OCI-LY7 (cell line): Measurements from ENCODE around the gene GRK4. TPM values are rescaled to one million over a fixed set of nuclear protein-coding genes. Genes with fewer than 3 reads are reported as not detected.

Experiments
- BruUV-seq: library from RNA; stranded (reverse); fragments of 400-500 nt; replicated peaks from 2 replicates; lab custom pipeline; 2021; lab: Mats Ljungman, UMichigan
- CTCF ChIA-PET: fragments of 300-600 bp; sonication (Branson Sonifier 250); formaldehyde crosslinking; loops from one replicate; lab custom pipeline; 2022; ENCODE audit warnings: antibody characterized with exemption; ENCODE audit not compliant: unreplicated experiment; lab: Charles Lee
- POLR2A ChIA-PET: fragments of 300-600 bp; sonication (Branson Sonifier 250); formaldehyde crosslinking; loops from one replicate; lab custom pipeline; 2022; ENCODE audit warnings: antibody characterized with exemption; lab: Charles Lee
- DNase-seq: peaks from one replicate; pipeline ENCODE4 v3.0.0-alpha.2; 2015; ENCODE audit warnings: low spot score
- H2AFZ ChIP-seq: fragments of 200-600 bp; sonication (generic), shearing (Covaris generic); 2 replicates; pipeline ENCODE4 v1.6.1; 2014; ENCODE audit warnings: mild to moderate bottlenecking, antibody characterized with exemption, low read length, moderate library complexity
- H3K27ac ChIP-seq: fragments of 200-600 bp; sonication (generic); 2 replicates; pipeline ENCODE4 v1.5.1; 2014; ENCODE audit warnings: mixed run types, low read depth, mild to moderate bottlenecking, moderate library complexity, low read length, inconsistent platforms; ENCODE audit not compliant: poor library complexity, severe bottlenecking
- H3K36me3 ChIP-seq: fragments of 200-600 bp; sonication (generic); 2 replicates; pipeline ENCODE4 v1.6.1; 2014; ENCODE audit warnings: mild to moderate bottlenecking, antibody characterized with exemption, low read length, moderate library complexity, mixed read lengths; ENCODE audit not compliant: insufficient read depth
- H3K4me1 ChIP-seq: fragments of 200-600 bp; sonication (generic); 2 replicates; pipeline ENCODE4 v1.5.1; 2014; ENCODE audit warnings: mild to moderate bottlenecking, low read length; ENCODE audit not compliant: insufficient read depth, poor library complexity, severe bottlenecking
- H3K4me2 ChIP-seq: fragments of 200-600 bp; sonication (generic); 2 replicates; pipeline ENCODE4 v1.6.1; 2014; ENCODE audit warnings: mild to moderate bottlenecking, low read length
- H3K4me3 ChIP-seq: fragments of 200-600 bp; sonication (generic); 2 replicates; pipeline ENCODE4 v1.5.1; 2014; ENCODE audit warnings: mild to moderate bottlenecking, low read depth, low read length; ENCODE audit not compliant: poor library complexity, severe bottlenecking
- H3K79me2 ChIP-seq: fragments of 200-600 bp; sonication (generic); 2 replicates; pipeline ENCODE4 v1.6.1; 2016; ENCODE audit warnings: low read depth, mild to moderate bottlenecking, low read length, moderate library complexity, mixed read lengths; ENCODE audit not compliant: insufficient read depth
- H3K9me2 ChIP-seq: fragments of 200-600 bp; sonication (generic); 2 replicates; pipeline ENCODE4 v1.6.1; 2016; ENCODE audit warnings: mild to moderate bottlenecking, low read length, mixed read lengths; ENCODE audit not compliant: insufficient read depth
- H3K9me3 ChIP-seq: fragments of 200-600 bp; sonication (generic); 2 replicates; pipeline ENCODE4 v1.6.1; 2014; ENCODE audit warnings: mild to moderate bottlenecking, mixed run types, low read length, mixed read lengths
- H4K20me1 ChIP-seq: fragments of 200-600 bp; sonication (generic); 2 replicates; pipeline ENCODE4 v1.6.1; 2014; ENCODE audit warnings: mild to moderate bottlenecking, antibody characterized with exemption, low read length, moderate library complexity, mixed read lengths; ENCODE audit not compliant: insufficient read depth
- EZH2phosphoT487 ChIP-seq: fragments of 200-600 bp; sonication (generic); IDR thresholded peaks from 2 replicates; pipeline ENCODE4 v1.6.1; 2018; ENCODE audit warnings: low read depth, borderline replicate concordance, mild to moderate bottlenecking, mixed run types, antibody characterized with exemption, low read length, moderate library complexity, mixed read lengths
- intact Hi-C: fragments of 100-400 bp; cut with micrococcal nuclease; formaldehyde crosslinking; loops from one replicate; pipeline ENCODE4 v1.10.0; 2022; ENCODE audit not compliant: unreplicated experiment
- total RNA-seq, 2 experiments: library from RNA; depleted of rRNA in 1 of 2; stranded (reverse); fragments of >200 nt in 1 of 2; shearing (Covaris generic) in 1 of 2; gene quantifications; 2 replicates each; pipeline ENCODE4 v1.2.3, GENCODE V29; 2014 to 2022
- TF ChIP-seq, protein P1 (sequence below): fragments of 200-600 bp; sonication (generic); conservative IDR thresholded peaks from 2 replicates; pipeline ENCODE4 v1.5.1; 2014; ENCODE audit warnings: mild to moderate bottlenecking, antibody characterized with exemption, low read length, moderate library complexity, mixed read lengths

Gene GRK4
- total RNA-seq, 2 experiments from 2014 or later, result 6.5 to 9.1 TPM

DNA sequence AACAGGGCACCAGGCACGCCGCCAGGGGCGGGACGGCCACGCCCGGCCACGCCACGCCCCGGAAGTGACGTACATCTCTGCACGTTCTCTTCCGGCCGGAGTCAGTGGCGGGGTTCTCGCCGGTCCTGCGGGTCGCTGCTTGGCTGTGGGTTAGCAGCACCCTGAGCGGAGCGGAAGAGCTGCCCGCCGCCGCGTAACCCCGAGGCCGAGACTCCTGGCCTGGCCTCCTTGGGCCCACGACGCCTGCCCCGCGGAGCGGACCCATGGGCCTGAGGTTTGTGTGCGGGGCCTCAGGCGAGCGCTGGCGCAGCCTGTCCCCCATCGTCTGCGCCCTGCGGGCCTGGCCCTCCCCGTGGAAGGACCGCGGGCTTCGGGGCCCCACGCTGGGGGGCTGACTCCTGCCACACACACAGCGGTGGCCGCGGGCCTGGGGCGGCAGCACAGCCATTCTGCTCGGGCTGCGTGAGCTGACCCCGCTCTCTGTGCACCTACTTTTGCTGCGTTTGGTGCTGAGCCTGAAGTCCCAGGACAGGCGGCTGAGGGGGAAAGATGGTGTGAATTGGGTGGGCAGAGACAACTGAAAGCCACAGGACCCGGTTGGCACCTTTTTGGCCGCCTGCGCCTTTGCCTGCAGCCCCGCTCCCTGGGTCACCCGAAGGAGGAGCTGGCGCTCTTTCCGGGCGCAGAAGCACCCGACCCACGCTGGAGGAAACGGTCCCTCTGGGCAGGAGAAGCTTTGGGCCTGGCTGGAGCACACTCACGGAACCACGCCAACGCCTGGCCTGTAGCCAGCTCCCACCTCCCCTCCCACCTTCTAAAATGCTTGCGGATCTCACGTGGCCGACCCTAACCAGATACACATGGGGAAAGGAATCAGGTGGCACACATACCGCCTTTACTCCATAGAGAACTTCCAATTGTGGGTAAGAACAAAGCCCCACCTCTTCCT is 28.3 kb upstream of the GRK4 start:
- POLR2A ChIA-PET, result interaction anchor here (0.6 to 1.7 kb wide), 4 partner anchors 16 to 170 kb away, joined by 3 to 6 read pairs (median 4); no protein-coding TSS in a partner anchor
- no peak for TF ChIP-seq EZH2phosphoT487
- TF ChIP-seq, protein P1, sequence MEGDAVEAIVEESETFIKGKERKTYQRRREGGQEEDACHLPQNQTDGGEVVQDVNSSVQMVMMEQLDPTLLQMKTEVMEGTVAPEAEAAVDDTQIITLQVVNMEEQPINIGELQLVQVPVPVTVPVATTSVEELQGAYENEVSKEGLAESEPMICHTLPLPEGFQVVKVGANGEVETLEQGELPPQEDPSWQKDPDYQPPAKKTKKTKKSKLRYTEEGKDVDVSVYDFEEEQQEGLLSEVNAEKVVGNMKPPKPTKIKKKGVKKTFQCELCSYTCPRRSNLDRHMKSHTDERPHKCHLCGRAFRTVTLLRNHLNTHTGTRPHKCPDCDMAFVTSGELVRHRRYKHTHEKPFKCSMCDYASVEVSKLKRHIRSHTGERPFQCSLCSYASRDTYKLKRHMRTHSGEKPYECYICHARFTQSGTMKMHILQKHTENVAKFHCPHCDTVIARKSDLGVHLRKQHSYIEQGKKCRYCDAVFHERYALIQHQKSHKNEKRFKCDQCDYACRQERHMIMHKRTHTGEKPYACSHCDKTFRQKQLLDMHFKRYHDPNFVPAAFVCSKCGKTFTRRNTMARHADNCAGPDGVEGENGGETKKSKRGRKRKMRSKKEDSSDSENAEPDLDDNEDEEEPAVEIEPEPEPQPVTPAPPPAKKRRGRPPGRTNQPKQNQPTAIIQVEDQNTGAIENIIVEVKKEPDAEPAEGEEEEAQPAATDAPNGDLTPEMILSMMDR, result 0 out of 2 replicates have a peak, but pooled peaks have one; percentile 26
- no TSS peak for BruUV-seq
- Histone ChIP-seq H3K4me2 (peak overlapping the region; percentile 88), H3K4me3 (peak overlapping the region; percentile 98), H4K20me1 (no peaks in the 10 kb centered on the region), H3K9me3 (no peaks in the 10 kb centered on the region), H3K36me3 (peaks cover 55% of the 10 kb centered on the region), H3K9me2 (no peaks in the 10 kb centered on the region), H3K27ac (peak overlapping the region; percentile 53), H3K79me2 (no peaks in the 10 kb centered on the region), H3K4me1 (peaks cover 56% of the 10 kb centered on the region), H2AFZ (0 out of 2 replicates have a peak overlapping the region, but pooled peaks have one; percentile 24)
- DNase-seq, result peak; percentile 96
- CTCF ChIA-PET, result interaction anchor here (0.6 kb wide), 2 partner anchors 19 to 170 kb away, joined by 3 read pairs; no protein-coding TSS in a partner anchor
- intact Hi-C loops, result loop anchor here (5.0 to 10.0 kb wide), 4 partner anchors 83 to 470 kb away; partner anchors contain the start of gene RNF4

DNA sequence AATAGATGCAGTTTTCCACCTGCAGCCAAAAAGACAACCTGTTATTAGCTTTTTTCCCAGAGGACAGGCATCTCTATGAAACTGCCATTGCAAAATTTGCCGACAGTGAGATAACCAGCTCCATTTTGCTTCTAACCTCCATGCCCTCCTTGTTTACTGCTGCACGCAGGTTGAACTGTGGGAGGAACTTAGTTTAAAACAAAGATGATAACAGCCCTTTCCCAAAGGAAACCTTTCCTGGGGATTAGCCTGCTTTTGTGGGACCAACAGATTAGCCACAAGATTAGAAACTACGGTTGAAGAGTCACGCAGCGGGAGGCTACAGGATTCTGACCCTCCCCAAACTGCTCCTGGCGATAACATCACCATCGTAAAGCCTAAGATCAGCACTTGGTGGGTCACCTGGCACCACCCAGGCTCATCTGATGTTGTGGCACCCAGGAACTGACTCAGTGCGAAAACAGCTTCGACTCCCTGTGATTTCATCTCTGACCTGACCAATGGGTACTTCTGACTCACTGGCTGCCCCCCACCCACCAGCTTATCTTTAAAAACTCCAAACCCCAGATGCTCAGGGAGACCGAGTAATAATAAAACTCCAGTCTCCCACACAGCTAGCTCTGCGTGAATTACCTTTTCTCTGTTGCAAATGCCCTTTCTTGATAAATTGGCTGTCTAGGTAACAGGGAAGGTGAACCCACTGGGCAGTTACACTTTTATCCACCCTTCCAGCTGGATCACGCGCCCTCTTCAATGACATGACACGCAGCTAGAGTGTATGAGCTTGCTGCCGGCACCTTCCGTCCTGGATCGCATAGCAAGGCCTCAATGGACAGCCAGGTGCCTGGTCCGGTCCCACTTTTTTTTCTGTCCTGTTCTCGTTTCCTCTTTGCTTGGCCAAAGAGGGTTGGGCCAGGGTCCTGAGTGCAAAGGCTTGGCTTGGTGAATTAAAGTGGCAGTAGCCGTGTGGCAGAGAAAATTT is 27.3 kb upstream of the GRK4 start:
- peak overlapping the region; percentile 88 for H3K4me2 ChIP-seq
- H3K4me3 ChIP-seq, result peak overlapping the region; percentile 98
- intact Hi-C loops, result loop anchor here (10.0 kb wide), 1 partner anchor 471 kb away; the partner anchor contains the start of gene RNF4
- H3K9me2 ChIP-seq, result no peaks in the 10 kb centered on the region
- peak overlapping the region; percentile 53 for H3K27ac ChIP-seq
- DNase-seq, result peak; percentile 26
- POLR2A ChIA-PET, result interaction anchor here (0.5 to 1.7 kb wide), 6 partner anchors 17 to 171 kb away, joined by 3 to 6 read pairs (median 4); no protein-coding TSS in a partner anchor
- H3K79me2 ChIP-seq, result no peaks in the 10 kb centered on the region
- TSS peak; percentile 76 for BruUV-seq
- H3K4me1 ChIP-seq, result peaks cover 55% of the 10 kb centered on the region
- H3K36me3 ChIP-seq, result peaks cover 55% of the 10 kb centered on the region
- no peak overlapping the region for H2AFZ ChIP-seq
- TF ChIP-seq, protein P1, result no peak
- no peak for TF ChIP-seq EZH2phosphoT487
- no peaks in the 10 kb centered on the region for H4K20me1 ChIP-seq
- CTCF ChIA-PET, result interaction anchor here (0.6 kb wide), 1 partner anchor 18 kb away, joined by 3 read pairs; no protein-coding TSS in a partner anchor
- H3K9me3 ChIP-seq, result no peaks in the 10 kb centered on the region
